Measurements from ENCODE around the gene C19orf38.
A peak's percentile ranks its signal among the peaks of the same experiment; 100 is the strongest.

The C19orf38 gene, protein sequence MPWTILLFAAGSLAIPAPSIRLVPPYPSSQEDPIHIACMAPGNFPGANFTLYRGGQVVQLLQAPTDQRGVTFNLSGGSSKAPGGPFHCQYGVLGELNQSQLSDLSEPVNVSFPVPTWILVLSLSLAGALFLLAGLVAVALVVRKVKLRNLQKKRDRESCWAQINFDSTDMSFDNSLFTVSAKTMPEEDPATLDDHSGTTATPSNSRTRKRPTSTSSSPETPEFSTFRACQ

GRCh38 chr19:10848230-10848856 is at the start of gene C19orf38:
C19orf38 (plus strand) TSS chr19:10848415; CDS start chr19:10848509, 94 bp downstream.
- DNase-seq: no peak

DNA sequence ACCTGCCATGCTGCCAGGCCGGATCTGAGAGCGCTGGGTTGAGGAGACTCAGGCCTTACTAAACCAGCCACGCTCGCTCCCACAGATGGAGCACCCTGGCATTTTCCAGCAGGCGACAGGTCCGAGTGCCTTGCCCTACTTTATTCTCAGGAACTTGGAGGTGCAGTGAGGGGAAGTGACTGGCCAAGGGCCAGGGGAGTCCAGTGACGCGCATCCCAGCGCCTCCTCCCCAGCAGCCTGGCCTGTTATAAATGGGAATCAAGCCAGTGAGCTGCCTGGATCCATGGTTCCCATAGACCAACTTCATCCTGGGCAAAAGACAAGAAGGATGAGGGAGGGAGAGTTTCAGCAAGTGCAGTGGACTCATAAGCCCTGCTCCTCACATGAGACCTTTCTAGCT is 47.7 kb upstream of the C19orf38 start:
- DNase-seq: no peak

DNA sequence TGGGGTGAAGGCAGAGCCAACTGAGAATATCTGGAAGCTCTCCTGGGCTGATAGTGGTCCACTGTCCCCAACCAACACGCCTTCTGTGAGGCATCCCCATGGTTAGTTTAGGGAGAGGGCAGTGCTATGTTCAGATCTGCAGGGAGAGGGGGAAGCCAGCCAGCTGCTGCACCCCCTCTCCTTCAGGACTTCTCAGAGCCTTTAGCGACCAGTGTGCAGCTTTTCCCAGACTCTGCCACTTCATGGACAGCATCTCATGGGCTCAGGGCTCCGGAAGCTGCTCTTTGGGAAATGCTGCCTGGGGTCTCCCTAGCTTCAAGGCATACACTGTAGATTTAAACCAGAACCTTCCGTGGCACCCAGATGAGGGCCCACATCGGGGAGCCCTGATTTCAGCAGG is 45.7 kb upstream of the C19orf38 start:
- DNase-seq: no peak

- no peak for DNase-seq
These were observed 45.0 kb upstream of the C19orf38 start for GRCh38 chr19:10803252-10803651.

DNA sequence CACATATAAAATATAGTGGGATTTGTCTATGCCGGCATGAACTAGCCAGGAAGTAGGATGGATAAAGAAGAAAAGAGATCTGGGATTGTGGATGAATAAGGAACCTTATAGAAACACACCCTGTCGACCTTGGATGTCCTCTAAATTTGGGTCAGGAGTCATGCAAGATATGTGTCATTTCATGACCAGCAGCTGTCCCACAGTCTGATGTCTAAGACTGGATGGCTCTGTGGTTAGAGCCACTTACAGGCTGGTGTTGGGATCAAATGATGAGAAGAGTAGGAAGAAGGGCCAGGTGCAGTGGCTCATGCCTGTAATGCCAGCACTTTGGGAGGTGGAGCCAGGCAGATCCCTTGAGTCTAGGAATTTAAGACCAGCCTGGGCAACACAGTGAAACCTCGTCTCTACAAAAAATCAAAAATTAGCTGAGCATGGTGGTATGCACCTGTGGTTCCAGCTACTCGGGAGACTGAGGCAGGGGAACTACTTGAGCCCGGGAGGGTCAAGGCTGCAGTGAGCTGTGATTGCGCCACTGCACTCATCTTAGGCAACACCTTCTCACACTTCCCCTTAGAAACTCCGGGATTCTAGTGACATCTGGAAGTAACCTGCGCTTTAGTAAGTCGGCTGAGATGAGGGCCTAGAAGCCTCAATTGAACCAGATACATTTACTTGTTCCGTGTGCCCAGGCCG is 43.0 kb upstream of the C19orf38 start:
- DNase-seq: no peak

GRCh38 chr19:10805758-10806247 is 42.4 kb upstream of the C19orf38 start:
- no peak for DNase-seq

DNA sequence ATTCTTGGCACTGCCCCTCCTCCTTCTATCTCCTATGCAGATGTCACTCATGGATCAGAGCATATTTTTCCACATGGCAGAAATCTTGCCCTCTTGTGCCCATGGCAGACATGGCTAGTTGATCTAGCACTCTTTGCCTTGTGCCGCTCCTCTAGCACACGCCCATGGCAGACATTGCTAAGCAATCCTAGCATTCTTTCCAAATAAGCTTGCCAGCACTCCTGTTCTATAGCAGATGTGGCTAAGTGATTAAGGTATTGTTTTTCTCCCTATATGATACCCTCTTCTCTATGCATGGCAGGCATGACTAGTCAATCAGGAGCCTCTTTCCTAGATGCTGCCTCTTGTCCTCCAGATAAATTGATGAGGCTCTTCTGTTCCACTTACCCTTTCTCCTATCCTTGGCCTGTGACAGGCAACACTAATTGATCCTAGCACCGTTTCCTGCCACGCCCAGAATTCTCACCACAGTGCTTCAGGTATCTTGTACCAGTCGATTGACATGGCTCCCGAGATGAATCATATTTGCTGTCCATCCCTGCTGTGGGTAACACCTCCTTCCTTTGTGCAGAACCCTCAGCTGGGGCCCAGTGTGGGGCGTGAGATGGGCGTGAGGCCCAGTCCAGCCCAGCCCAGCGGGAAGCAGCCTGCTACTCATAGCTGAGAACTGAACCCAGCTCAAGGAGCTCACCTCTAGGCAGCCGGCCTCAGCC is 39.1 kb upstream of the C19orf38 start:
- peak; percentile 50 for DNase-seq

DNA sequence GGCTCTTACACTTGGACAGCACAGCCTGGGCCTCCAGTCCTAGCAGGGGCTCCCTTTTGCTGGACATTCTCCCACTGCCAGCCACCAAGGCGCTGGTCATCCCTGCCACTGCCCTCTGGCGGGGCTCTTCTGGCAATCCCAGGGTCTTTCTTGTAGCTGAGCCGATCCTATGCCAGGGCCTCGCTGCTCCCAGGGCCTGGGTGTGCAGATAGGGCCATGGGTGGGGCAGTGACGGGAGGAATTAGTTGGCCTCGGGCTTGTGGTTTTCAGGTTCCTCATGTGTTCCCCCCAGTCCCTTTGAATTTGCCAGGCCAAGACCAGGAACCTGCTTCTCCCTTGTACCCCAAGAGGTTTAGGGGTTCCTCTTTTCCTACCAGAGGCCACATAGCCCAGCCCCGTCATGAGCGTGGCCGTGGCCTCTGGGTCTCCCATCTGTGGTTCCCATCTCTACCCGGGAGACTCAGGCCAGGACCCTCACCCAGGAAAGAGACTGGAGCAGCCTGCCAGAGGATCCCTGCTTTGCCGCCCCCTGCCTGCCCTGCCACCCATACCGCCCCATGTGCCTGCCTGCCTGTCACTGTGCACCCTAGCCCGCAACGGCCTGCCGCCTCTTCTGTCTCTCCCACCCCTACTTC is 38.4 kb upstream of the C19orf38 start:
- DNase-seq: no peak

DNA sequence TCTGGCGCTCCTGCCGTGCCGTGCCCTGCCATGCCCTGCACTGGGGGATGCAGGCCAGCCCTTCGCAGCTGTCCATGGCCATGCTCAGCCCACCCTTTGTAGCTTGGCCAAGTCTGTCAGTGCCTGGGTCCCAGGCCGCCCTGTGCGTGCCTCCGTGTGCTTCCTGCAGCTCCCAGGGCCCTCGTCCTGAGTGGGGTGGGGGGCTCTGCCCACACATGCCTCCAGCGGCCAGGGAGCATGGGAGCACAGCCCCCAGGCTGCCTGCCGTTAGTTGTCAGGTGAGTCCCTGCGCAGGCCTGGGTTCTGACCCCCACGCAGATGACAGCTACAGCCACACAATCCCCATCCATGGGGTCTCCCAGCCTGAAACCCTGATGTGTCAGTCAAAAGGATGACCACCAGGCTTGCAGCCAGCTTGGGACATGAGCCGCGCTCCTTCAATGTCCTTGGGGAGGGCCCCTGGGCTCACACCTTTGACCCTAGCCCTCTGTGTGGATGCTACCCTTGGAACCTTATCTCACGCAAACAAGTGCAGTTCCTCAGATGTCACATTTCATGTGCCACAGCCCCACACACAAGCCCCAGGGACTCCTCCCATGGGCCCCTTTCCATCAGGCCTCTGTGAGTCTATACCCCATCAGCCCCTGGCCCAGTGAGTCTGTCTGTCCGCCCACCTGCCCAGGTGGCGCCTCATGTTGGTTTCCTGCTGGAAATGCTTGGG is 36.7 kb upstream of the C19orf38 start:
- no peak for DNase-seq

DNA sequence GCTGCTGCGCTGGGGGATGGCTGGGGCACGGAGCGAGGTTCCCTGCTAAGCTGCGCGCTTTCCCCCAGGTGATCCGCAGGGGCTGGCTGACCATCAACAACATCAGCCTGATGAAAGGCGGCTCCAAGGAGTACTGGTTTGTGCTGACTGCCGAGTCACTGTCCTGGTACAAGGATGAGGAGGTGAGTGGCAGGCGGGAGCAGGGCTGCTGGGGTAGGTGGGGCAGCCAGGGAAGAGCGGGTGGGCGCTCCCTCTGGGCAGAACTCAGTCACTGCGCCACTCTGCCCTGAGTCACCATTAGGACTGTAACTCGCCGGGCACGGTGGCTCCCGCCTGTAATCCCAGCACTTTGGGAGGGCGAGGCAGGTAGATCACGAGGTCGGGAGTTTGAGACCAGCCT is 36.0 kb upstream of the C19orf38 start:
- DNase-seq: no peak

DNA sequence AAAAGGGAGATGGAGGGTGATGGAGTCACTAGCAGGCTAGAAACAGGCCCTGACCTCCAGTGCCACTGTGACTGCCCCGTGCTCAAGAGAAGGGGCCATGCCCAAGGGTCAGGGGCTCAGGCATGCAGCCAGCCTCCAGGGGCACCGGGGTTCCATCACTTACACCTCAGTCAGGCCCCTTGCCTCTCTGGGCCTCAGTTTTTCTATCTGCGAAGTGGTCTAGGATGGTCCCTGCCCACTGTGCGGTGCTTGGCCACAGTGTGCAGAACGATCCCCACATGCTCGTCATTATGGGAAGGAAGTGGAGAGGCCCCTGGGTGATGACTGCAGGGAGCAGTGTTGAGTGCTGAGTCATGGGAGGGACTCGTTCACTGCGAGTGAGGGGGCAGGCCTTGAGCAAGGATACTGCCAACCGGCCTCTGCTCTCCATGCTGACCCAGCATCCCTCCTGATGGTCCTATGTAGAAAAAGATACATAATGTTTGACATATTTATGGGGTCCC is 35.3 kb upstream of the C19orf38 start:
- DNase-seq: peak; percentile 97

- no peak for DNase-seq
These were observed 33.1 kb upstream of the C19orf38 start for GRCh38 chr19:10815007-10815536.

DNA sequence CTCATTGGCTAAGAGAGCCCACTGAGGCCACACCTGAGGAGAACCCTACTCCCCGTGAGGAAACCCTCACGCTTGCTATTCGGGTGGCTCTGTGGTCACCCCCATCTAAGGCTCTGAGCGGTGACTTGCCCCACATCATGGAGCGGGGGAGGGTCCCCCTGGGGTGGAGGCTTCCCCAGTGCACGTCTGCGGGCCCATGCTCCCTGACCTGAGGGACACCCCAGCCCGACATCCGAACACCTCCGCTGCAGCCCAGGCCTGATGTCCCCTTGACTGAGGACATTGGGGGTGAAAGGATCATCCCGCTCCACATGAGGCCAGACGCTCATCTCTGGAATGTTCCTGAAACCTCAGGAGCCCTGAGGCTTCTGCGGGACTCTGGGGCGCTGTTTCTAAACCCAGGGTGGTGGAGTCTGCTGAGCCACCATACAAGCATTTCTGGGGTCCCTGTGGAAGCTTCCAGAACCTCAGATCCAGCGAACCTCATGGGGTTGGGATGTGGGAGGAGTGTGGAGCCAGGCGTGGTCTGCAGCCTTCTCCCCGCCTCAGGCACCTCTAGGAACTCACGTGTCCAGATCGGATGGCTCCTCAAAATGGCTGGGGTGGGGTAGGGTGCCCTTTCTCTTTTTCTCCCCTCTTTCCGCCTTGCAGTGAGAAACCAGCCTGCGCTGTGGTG is 32.1 kb upstream of the C19orf38 start:
- peak; percentile 55 for DNase-seq

DNA sequence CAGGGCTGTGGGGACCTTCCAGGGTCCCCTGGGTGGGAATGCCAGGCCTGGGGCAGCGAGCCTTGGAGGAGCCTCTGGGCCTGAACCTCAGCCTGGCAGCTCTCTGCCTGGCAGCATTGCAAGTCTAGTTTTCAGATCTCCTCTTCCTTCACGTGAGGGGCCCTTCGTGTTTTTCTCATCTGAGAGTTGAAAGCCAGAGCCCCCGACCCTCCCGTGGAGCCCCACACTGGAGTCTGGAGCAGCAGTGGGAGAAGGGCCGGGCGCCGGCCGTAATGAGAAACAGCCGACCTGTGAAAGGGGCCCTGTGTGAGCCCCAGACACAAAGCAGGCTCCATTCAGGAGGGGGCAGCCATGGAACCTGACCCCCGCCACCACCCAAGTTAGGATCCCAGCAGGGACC is 31.5 kb upstream of the C19orf38 start:
- DNase-seq: no peak

GRCh38 chr19:10817291-10818038 is 30.8 kb upstream of the C19orf38 start:
- peak; percentile 99 for DNase-seq

DNA sequence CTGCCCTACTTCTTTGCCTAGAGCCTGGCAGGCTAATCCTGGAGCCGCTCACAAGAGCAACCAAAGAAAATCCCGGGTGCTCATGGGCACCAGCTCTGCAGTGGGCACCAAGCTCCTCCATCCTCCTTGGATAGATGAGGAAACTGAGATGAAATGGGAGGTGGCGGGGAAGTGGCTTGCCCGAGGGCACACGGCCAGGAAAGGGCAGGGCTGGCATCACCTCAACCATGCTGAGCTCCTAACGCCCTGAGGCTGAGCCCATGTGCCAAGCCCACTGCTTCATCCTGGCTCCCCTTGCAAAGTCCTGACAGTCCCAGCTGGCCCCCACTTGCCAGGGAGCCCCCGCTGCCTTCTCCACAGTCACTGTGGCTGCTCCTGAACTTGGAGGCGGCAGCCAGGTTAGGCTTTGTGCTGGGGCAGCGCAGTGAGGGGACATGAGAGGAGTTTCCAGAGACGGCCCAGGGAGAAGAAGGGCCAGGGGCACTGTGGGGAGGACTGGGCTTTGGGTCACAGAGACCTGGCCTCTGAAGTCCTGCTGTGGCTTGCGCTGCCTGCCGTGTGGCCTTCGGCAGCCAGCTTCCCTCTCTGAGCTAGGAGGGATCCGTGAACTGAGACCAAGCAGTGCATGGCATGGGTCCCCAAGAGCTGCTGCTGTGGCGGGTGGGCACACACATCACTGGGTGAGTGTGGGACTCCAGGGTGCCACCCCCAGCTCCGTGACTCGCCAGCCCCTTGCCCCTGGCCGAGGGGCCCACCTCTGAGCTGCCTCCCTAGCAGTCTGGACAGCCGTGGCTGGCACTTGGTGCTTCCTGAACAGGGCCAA is 29.7 kb upstream of the C19orf38 start:
- DNase-seq: no peak

- DNase-seq: no peak
These were observed 28.8 kb upstream of the C19orf38 start for GRCh38 chr19:10819124-10820060.

DNA sequence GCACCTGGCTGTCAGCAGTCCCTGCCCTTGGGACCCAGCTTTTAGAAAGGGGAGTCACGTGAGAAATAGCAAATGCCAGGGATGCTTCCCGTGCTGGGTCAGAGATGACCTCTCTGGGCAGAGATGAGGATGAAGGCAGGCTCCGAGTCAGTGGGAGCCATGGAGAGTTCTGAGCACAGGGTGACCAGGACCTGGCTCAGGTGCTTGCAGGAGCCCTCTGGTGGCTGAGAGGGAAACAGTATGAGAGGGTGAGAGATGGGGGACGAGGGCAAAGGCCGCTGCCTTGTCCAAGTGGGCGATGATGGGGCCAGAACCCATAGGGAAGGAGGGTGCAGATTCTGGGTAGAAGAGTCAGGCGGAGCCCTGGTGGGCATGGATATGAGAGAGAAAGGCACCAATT is 28.0 kb upstream of the C19orf38 start:
- DNase-seq: no peak

All from fibroblast of skin of right biceps (primary cell).